Ovary (tissue), 3 donors: ENCODE data around the gene DPM1.

Experiments used
- EP300 ChIP-seq: sonication (generic); formaldehyde crosslinking; IDR thresholded peaks from one replicate; pipeline ENCODE4 v1.6.1; 2017; ENCODE audit warnings: antibody characterized with exemption
- POLR2A ChIP-seq: fragments of 450-650 bp; IDR thresholded peaks from one replicate; pipeline ENCODE4 v1.6.1; 2017; ENCODE audit warnings: antibody characterized with exemption, mild to moderate bottlenecking, moderate library complexity
- TF ChIP-seq, protein P1 (sequence below), 3 donors: fragments of 450-650 bp in 2 of 3; fragments of 200-600 bp in 1 of 3; IDR thresholded peaks; one replicate each; pipeline versions ENCODE4 v1.5.1 to v1.8.0; 2016 to 2022; ENCODE audit warnings: antibody characterized with exemption in 3 of 3, mild to moderate bottlenecking in 1 of 3
- donor health status: DM: no; HTN: no; CAD: no.

GRCh38 chr20:50916934-50917333, 41.4 kb downstream of the DPM1 start:
- TF ChIP-seq, protein P1, sequence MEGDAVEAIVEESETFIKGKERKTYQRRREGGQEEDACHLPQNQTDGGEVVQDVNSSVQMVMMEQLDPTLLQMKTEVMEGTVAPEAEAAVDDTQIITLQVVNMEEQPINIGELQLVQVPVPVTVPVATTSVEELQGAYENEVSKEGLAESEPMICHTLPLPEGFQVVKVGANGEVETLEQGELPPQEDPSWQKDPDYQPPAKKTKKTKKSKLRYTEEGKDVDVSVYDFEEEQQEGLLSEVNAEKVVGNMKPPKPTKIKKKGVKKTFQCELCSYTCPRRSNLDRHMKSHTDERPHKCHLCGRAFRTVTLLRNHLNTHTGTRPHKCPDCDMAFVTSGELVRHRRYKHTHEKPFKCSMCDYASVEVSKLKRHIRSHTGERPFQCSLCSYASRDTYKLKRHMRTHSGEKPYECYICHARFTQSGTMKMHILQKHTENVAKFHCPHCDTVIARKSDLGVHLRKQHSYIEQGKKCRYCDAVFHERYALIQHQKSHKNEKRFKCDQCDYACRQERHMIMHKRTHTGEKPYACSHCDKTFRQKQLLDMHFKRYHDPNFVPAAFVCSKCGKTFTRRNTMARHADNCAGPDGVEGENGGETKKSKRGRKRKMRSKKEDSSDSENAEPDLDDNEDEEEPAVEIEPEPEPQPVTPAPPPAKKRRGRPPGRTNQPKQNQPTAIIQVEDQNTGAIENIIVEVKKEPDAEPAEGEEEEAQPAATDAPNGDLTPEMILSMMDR (IDR thresholded peaks at IDR 0.05) = no peak
- TF ChIP-seq POLR2A (no peak), EP300 (no peak)
